Activated CD8-positive, alpha-beta T cell treated with anti-CD3 and anti-CD28 coated beads, Interleukin-2, amount 10 ng/mL, durations not matched to agents 7 days and 5 days (primary cell): Measurements from ENCODE around the gene PRIMA1. TPM values are rescaled to one million over a fixed set of nuclear protein-coding genes. Genes with fewer than 3 reads are reported as not detected.

Experiments used
- total RNA-seq, 2 experiments: library from RNA; stranded (reverse); gene quantifications; one replicate each; pipeline ENCODE4 v1.2.3, GENCODE V29; 2021

PRIMA1 gene
- total RNA-seq, 2 experiments from 2014 or later: not detected

Other genes starting within 250 kb of the PRIMA1 start
- not detected for gene FAM181A, start 138.9 kb upstream of the PRIMA1 start, total RNA-seq
- 10 to 100 TPM; 15.8 to 17.0 TPM for gene ASB2, start 188.1 kb upstream of the PRIMA1 start, total RNA-seq
- gene CCDC197, start 208.8 kb upstream of the PRIMA1 start, total RNA-seq: not detected
- 1 to 10 TPM; 1.4 to 1.7 TPM for gene OTUB2, start 237.9 kb upstream of the PRIMA1 start, total RNA-seq